HG03457 (cell line): ENCODE measurements around the gene SLC25A43.
A peak's percentile ranks its signal among the peaks of the same experiment; 100 is the strongest.
"Not testable (repeated sequence)": the region's sequence is repeated elsewhere in the genome, so short reads cannot be mapped to it uniquely, and the experiment has no call there.

Experiments used
- ATAC-seq: cut with Tn5 transposase; IDR thresholded peaks from one replicate; pipeline ENCODE4 v1.9.1; 2021; ENCODE audit warnings: moderate number of reproducible peaks; ENCODE audit not compliant: unreplicated experiment

Gene SLC25A43

DNA sequence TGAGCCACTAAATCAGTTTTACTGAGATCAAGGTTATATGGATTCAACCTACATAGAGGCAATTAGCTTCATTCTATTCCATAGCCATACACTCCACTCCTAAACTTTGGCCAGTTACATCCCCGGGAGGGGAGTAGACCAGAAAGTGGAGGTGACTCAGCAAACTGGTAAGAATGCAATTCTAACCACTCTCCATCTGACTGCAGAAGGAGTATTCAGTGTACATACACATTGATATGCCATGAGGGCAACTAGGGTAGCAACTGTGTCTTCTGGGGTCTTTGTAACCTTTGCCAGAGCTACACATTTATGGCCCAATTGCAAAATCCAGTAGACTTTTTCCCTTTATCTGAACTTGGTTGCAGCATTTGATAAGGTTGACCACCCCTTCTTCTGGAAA lies 7.6 kb downstream of the SLC25A43 start:
- no peak for ATAC-seq

DNA sequence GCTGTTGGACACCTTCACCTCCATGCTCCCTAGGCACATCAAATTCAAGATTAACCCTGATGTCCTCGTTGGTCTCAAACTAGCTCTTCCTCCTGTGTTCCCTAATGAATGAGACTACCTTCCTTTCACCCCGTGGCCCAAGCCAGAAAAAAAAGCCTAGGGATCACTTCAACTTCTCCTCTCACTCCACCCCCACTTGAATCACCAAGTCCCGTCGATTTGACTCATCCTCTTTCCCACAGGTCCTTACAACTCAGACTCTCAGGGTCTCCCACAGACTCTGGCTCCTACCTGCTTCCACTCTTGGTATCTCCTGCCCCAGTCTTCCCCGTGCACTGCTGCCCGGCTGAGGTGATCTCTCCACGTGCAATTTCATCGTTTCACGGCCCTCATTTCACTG lies 8.5 kb downstream of the SLC25A43 start:
- no peak for ATAC-seq

DNA sequence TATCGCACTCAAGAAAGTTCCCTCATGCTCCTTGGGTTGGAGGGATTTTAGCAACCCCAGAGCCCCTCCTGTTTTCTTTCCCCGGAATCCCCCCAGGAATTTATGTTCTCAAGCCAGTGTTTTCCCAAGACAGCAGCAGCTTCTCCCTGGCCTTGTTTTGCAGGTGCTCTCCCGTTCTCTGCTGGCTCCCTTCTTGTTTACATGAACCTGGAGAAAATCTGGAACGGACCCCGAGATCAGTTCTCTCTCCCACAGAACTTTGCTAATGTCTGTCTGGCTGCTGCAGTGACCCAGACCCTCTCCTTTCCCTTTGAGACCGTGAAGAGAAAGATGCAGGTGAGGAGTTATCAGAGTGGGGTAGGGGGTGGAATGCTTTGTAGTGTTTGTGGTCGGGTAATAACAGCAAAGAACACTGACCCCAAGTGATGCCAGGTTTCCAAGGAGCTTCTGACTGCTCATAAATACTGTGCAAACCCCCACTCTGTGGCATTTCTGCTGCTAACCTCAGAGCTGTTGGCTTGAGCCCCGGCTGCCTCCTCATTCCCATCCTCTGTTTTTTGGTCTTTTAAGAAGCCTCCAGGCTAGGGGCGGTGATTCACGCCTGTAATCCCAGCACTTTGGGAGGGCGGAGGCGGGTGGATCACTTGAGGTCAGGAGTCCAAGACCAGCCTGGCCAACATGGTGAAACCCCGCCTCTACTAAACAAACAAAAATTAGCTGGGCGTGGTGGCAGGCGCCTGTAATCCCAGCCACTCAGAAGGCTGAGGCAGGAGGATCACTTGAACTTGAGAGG lies 11.1 kb downstream of the SLC25A43 start:
- no peak for ATAC-seq

DNA sequence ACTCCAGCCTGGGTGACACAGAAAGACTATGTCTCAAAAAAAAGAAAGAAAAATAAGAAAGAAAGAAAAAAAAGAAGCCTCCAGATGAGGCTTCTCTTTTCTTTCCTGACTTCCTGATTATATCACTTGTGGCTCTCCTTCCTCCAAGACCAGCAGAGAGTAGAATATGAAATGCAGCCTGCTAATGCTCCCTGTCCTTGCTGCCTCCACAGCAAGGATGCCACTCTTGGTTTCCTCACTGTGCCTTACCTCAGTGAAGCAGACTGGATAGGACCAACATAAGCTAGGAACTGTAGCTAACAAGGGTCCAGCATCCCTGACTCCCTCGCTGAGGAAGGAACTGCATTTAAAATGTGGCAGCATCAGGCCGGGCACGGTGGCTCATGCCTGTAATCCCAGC lies 11.7 kb downstream of the SLC25A43 start:
- no peak for ATAC-seq

DNA sequence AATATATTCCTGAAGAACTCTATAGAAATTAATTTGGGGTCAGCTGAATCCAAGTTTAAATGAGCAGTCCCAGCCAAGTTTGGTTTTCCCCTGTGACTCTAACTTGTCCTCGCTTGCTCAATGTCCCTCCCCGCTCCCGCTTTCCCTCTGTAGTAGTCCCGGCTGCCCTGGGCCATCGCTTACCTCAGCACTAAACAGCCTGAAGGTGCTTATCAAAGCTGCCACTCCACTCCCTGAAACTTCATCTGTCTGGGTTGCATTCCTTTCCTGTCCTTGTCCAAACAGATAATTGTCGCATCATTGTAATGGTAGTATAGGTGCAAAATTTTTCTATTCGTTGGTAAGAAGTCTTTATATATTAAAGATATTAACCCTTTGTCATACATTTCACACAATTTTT lies 12.8 kb downstream of the SLC25A43 start:
- no peak for ATAC-seq

DNA sequence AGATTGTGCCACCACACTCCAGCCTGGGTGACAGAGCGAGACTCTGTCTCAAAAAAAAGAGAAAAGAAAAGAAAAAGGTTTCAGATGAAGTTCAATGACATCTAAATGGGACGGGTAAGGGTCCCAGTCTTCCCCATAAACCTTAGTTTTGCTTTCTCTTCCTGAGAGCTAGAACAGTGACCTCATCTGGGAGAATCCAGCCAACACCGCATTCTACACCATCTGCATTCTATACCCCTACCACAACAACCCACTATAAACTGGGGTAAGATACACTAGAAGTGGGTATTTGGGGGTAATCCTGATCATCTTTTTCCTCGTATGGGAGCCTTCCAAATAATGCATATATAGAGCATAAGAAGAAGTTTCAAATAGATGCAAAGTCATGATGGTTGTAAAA lies 18.2 kb downstream of the SLC25A43 start:
- no peak for ATAC-seq

DNA sequence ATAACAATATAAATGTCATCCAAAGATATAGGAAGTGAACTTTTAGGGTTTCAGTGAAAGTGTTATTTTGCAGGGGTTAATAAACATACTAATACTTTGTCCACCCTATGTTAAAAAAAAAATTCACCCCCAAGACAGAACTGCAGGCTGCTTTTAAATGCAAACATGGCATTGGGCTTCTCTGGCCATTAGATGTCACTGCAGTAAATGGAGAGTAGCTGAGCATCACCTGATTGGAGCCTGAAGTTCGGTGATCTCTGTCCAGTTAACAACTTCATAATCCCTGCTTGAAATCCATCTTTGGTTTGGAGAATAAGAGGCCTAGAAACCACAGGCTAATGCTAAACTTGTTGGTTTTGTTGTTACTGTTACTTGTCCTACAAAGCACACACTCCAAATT lies 18.7 kb downstream of the SLC25A43 start:
- ATAC-seq = no peak

DNA sequence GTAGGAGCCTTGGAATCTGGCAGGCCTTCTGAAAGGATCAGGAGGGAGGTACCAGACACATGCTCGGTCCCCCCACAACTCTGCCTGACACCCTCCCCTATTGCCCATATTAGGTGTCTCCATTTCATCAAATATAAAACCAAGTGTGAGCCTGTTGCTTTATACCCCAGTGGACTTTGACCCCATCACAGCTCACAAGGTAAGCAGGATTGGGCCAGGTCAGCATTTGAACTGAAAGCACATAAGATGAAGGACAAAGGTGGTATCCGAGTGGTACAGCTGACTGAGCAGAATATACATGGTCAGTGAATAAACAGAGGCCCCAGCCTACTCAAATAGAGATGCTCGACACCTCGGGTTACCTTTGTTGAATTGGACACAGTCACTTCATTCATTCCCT lies 20.0 kb downstream of the SLC25A43 start:
- no peak for ATAC-seq

DNA sequence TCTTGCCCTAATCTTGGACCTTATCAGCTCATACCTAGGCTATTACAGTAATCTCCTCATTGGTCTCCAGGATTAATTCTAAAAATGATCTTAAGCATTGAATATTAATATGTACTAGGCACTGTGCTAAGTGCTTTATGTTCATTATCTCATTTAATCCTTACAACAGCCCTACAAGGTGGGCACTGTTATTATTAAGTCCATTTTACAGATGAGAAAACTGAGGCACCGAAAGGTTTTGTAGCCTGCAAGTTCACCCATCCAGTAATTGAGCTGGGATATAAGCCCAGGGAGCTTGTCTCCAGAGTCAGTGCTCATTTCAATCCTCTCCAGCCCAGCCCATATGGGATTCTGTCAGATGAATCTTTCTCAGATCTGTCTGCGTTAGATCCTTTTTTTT lies 20.8 kb downstream of the SLC25A43 start:
- ATAC-seq = no peak

DNA sequence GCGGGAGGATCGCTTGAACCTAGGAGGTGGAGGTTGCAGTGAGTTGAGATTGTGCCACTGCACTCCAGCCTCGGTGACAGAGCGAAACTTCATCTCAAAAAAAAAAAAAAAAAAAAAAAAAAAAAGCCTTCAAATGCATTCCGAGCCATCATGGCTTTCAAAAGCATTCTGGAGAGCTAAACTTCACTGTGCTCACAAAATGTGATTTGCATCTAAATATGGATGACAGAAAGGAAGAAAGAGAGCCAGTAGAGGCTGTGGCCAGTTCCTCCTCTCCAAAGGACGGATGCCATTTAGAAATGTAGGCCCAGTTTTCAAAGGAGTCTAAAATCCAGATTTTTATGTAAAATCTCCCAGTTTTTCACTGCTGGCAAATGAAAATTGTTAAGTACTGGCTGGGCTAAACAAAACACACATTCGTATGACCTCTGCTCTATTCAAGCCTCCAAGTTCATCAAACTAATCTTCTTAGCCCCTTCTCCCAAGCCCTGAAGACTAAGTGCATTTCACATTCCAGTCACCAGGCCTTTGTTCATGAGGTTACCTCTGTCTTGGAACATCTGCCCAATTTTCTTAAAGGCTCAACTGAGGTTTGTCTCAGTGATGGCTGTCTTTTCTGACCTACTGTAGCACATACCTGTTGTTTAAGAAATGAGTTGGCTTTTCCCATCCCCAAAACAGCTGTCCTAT lies 22.0 kb downstream of the SLC25A43 start:
- ATAC-seq = no peak

DNA sequence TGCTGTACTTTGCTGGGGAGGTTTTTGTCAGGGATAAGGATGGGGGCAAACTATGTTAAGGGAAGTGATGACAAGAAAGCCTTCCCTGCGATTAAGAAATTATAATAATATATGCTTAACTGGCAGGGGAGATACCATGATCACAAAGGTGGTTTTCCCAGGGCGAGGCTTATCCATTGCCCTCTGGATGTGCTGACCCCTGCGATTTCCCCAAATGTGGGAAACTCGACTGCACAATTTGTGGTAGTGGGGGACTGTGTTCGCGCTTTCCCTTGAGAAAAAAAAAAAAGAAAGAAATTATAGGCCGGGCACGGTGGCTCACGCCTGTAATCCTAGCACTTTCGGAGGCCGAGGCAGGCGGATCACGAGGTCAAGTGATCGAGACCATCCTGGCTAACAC lies 24.5 kb downstream of the SLC25A43 start:
- ATAC-seq = no peak

DNA sequence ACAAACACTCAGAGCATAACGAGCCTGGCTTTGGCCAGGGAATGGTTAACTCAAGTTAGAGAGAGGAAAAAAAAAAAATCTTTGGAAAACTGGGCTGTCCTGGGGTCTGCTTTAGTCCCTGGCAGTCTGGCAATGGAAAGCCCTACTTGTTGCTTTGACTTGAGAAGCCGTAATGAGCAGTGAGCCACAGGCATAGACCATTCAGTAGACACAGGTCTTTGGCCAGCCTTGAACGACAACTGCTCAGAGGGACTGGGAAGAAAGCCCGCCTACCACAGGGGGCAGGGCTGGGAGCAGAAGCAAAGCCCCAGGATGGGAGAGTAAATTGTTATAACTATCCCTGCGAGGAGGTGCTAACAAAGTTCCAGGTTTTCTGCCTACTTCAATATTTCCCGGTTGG lies 25.9 kb downstream of the SLC25A43 start:
- no peak for ATAC-seq

DNA sequence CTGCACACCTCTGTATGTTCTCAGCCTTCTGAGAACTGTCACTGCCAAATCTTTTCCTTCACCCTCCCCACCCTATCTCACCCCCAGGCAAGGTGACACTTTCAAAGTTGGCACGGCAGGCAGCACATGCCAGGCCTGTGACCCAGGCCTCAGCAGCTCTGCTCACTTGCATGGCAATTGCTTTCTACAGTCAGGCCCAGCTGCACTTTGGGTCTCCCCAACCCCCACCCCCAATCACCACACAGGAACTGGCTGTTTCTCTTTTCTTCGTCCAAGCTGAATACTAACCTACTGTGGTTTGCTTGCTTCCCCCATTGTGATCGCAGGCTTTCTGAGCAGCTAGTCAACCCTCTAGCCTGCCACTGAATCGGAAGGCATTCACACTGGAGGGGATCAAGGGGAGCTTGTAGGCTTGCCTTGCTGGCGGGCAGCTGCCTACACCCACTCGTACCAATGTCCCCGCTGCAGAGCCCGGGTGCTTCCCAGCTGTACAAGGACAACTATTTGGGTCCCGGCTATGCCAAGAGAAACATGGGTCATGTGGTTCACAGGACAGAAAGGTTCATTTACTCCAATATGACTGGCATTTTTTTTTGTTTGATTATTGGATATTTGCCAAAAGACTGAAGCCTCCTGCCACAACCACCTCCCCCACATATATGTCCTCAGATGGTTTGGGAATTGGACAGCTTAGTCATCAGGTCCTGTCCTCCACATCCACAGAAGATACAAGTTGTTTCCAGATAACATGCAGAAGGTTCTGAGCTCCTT lies 28.1 kb downstream of the SLC25A43 start:
- ATAC-seq = peak; percentile 88

DNA sequence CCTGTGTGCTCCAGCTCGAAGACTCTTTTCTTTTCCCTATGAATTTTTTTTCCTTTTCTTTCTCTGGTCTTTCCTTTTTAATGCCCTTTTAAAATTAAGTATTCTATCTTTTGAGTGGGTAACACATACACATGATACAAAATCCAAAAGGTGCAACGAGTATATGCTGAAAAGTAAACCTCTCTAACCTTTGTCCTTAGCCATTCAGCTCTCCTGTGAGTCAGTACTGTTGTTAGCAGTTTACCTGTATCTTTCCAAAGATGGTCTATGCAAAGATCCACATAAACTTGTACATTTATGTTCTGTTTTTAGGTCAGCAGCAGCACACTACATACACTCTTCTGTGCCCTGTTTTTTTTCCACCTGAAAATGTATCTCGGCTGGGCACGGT lies 28.7 kb downstream of the SLC25A43 start:
- no peak for ATAC-seq

DNA sequence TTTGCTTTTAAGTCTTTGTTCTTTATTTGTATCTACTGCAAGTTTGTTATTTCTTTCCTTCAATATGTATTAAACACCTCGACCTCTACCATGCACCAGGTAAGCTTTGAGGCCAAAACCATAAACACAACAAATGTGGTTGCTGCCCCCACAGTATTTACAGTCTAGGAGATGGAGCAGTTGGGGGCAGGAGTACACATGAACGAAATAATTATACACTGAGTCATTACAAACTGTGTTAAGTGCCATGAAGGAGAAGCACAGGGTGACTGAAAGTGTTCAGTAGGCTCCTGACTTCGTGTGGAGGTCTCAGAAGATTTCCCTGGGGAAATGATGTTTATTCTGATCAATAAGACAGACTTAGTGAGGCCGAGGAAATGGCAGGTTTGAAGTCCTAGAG lies 30.3 kb downstream of the SLC25A43 start:
- ATAC-seq = no peak

DNA sequence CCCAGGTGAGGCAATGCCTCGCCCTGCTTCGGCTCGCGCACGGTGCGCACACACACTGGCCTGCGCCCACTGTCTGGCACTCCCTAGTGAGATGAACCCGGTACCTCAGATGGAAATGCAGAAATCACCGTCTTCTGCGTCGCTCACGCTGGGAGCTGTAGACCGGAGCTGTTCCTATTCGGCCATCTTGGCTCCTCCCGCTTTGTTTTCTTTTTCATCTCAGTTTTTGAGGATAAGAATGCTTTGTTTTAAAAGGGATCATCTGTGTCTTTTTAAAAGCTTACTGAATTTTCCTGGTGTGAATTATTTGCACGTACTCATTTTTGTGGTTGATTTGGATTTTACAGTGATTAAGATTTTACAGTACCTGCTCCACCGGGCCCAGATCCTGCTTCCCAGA lies 42.2 kb downstream of the SLC25A43 start:
- ATAC-seq = not testable (repeated sequence)

DNA sequence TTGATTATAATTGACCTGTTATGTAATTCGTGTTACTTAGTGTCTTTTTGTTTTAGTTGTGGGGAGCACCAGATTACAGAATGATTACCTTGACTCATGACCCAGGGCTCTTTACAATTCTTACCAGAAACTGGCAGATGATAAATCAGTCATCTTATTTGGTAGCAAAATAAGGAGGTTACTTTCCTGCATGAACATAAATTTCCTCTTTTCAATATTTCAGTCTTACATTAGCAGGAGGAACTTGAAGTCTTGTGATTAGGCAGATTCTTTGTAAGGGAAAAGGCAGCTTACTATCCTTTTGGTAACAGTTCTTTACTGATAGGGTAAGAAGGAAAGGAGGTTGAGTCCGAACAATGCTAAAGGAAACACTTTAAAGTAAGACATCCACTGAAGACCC lies 43.1 kb downstream of the SLC25A43 start:
- ATAC-seq = no peak

DNA sequence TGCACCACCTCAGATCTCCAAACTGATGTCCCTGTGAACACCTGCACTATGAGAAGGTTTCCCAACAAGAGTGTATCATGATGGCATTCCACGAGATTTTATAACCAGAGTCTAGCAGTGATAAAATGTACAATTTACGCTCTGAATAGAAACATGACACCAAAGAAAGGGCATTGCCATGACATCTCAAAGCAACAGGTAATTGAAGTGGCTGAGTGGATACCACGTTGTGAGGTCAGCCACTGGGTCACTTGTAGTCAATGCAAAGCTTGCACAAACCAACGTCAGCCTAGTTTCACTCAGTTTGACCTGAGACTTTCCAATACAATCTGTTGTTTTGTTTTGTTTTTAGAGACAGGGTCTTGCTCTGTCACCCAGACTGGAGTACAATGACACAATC lies 54.1 kb downstream of the SLC25A43 start:
- ATAC-seq = no peak

DNA sequence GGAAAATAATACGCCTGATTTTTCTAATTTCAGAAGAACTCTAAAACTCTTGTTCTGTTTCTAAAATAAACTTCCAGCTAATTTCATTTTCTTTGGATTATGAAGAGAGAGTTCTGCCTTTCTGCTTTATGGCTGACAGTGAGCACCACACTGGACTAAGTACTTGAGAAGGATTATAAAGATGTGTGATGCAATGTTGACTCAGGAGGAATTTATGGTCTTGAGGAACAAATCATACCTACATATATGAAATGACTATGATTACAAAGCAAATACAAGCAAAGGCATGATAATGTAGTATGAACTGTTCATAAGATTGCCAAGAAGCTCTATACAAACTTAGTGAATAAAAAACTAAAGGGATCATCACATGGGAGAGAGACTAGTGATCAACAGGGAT lies 56.1 kb downstream of the SLC25A43 start:
- ATAC-seq = no peak

DNA sequence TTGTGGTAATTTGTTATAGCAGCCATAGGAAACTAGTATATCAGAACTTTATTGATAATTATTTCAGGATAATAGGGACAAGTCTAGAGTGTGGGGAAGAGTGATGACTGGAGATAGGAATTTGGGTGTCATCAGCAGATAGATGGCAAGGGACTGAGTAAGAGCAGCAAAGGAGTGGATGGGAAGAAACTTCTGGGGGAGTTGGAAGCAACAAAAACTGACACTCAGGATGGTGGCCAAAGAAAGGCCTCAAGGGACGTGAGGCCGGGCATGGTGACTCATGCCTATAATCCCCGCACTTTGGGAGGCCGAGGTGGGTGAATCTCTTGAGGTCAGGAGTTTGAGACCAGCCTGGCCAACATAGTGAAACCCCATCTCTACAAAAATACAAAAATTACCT lies 60.0 kb downstream of the SLC25A43 start:
- no peak for ATAC-seq

DNA sequence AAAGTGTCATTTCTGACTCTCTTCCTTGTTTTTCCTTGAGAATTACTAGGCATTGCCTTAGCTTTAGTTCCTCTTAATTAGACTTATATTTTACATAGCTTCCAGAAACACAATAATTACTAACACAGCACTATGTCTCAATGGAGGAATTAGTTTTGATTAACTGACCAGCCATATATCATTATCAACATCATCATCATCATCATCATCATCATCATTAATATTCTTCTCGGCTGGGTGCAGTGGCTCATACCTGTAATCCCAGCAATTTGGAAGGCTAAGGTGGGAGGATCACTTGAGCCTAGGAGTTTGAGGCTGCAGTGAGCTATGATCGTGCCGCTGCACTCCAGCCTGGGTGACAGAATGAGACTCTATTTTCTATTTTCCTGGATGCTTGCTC lies 66.4 kb downstream of the SLC25A43 start:
- no peak for ATAC-seq

DNA sequence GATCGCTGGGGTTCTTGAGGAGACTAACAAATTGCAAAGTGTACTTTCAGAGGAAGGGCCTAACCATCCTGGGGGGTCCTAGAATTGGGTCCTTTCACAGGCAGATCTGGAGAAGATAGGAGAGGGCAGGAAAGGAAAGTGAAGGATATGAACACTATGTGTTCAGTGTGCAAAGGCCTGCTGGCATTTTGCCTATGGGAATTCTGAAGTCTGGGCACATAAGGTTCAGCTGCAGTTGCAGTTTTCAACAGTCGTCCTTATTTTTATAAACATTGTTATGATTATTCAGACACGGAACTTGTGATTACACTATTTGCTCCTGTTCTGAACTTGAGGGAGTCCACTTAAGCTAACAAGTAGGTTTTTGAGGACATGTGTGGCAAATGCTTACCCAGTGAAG lies 67.8 kb downstream of the SLC25A43 start:
- ATAC-seq = no peak
